ENCODE results near the gene THRSP.
A peak's percentile ranks its signal among the peaks of the same experiment; 100 is the strongest.

Gene THRSP

DNA sequence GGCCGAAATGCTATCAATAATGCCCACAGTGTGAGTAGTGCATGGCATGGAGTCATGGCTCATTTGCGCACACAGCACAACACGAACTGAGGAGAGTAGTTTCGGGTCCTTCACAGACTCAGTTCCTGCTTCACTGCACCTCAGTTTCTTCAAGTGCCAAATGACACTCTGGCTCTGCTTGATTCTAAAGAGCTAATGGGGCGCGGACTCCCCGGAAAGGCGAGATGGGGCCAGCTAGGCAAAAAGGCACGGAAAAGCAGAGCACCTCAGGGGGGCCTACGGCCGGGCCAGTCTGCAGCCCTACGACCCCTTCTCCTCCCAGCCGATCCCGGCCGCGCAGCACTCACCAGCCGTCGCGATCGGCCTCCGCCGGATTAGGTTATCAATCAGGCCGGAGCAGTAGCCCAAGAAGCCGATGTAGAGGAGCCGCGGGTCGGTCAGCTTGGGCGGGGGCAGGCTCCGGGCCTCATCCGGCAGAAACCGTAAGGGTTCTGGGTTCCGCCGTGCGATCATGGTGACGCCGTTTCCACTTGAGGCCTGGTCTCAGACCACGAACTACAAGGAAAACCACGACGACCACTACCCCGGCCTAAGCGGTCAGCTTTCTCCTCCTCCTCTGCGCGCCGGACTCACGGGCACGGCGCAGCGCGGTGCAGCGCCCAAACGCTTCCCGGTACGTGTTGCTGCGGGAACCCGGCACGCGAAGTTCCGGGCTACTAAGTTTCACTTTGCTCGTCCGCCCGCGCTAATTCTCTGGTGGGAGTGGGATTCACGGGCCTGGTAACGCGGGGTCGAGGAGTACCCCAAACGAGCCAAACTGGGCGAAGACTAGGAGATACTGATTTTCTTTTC lies 15.8 kb downstream of the THRSP start, which contains the start of gene NDUFC2:
Gene NDUFC2, minus strand, starts transcription at position 631 of the 852 bp plus-strand sequence. Its CDS starts 118 bp downstream, at position 513.
- H3K27ac ChIP-seq (ENCODE audit: insufficient read depth in 1 of 2, low read depth in 1 of 2, low read length in 2 of 2, poor library complexity in 1 of 2, severe bottlenecking in 2 of 2): peak within 1 kb of the TSS; percentile 70 to 88
- peak; percentile 70 to 78 (median 74) for DNase-seq
- WGBS (ENCODE audit: insufficient coverage): under 1% methylated on average over 52 of the region's 68 CpGs
- H3K36me3 ChIP-seq (ENCODE audit: control insufficient read depth in 4 of 4, insufficient read depth in 4 of 4, low read length in 3 of 4): peaks cover 0 to 10% (median 2%) of the 10 kb centered on the region in 4 experiments
- H3K4me3 ChIP-seq (ENCODE audit: control insufficient read depth in 1 of 7, extremely low read depth in 1 of 7, insufficient read depth in 4 of 7, low read depth in 2 of 7, low read length in 6 of 7): peak within 1 kb of the TSS; percentile 68 to 98 (median 93)
- no peaks in the 10 kb centered on the region for H3K27me3 ChIP-seq (replicated peaks in 2 of 5; ENCODE audit: control insufficient read depth in 4 of 5, insufficient read depth in 5 of 5, low read length in 4 of 5)
- no peaks in the 10 kb centered on the region for H3K9me3 ChIP-seq (ENCODE audit: control extremely low read depth in 1 of 5, control insufficient read depth in 4 of 5, insufficient read depth in 2 of 5, low read depth in 1 of 5, low read length in 4 of 5)
- ChIA-PET POLR2A (no interaction called here), CTCF (interaction anchor here (0.8 to 1.4 kb wide), 4 partner anchors 11 to 485 kb away, joined by 3 to 5 read pairs (median 4); no protein-coding TSS in a partner anchor)
- peaks cover 9 to 38% (median 30%) of the 10 kb centered on the region in 4 experiments for H3K4me1 ChIP-seq (ENCODE audit: control extremely low read depth in 1 of 4, control insufficient read depth in 4 of 4, insufficient read depth in 4 of 4, low read length in 3 of 4)

DNA sequence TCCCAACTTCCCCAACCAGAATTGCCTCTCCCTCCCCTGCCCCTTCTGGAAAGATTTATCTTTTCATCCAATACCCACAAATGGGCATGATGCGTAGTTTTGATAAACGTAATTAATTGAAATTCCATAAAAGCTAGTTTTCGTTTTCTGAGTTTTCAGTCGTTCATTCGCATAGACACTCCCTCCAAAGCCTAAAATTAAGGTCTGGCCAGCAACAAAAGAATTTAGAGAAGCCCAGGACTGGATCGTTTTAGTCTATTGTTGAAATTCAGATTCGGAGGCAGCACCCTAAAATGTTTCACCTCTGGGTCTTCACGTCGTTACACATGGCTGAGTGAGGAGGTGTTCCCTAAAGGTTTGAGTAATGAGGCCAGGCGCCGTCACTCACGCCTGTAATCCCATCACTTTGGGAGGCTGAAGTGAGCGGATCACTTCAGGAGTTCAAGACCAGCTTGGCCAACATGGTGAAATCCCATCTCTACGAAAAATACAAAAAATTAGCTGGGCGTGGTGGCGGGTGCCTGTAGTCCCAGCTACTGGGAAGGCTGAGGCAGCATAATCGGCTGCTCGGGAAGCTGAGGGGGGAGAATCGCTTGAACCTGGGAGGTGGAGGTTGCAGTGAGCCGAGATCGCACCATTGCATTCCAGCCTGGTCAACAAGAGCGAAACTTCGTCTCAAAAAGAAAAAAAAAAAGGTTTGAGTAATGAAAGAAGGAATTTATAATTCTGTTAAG lies 16.6 kb downstream of the THRSP start:
- Histone ChIP-seq H3K4me3 (ENCODE audit: control insufficient read depth in 1 of 7, extremely low read depth in 1 of 7, insufficient read depth in 4 of 7, low read depth in 2 of 7, low read length in 6 of 7) (peak overlapping the region; percentile 68 to 98 (median 93)), H3K9me3 (ENCODE audit: control extremely low read depth in 1 of 5, control insufficient read depth in 4 of 5, insufficient read depth in 2 of 5, low read depth in 1 of 5, low read length in 4 of 5) (no peaks in the 10 kb centered on the region), H3K27me3 (replicated peaks in 2 of 5; ENCODE audit: control insufficient read depth in 4 of 5, insufficient read depth in 5 of 5, low read length in 4 of 5) (no peaks in the 10 kb centered on the region), H3K36me3 (ENCODE audit: control insufficient read depth in 4 of 4, insufficient read depth in 4 of 4, low read length in 3 of 4) (peaks cover 0 to 6% (median 0%) of the 10 kb centered on the region in 4 experiments), H3K27ac (ENCODE audit: insufficient read depth in 1 of 2, low read depth in 1 of 2, low read length in 2 of 2, poor library complexity in 1 of 2, severe bottlenecking in 2 of 2) (peak overlapping the region; percentile 70 to 88), H3K4me1 (ENCODE audit: control extremely low read depth in 1 of 4, control insufficient read depth in 4 of 4, insufficient read depth in 4 of 4, low read length in 3 of 4) (peaks cover 9 to 38% (median 30%) of the 10 kb centered on the region in 4 experiments)
- WGBS (ENCODE audit: insufficient coverage): 81% methylated on average over 14 of the region's 23 CpGs
- ChIA-PET CTCF (interaction anchor here (0.7 to 1.2 kb wide), 3 partner anchors 12 to 484 kb away, joined by 3 to 4 read pairs (median 3); no protein-coding TSS in a partner anchor), POLR2A (interaction anchor here (0.7 kb wide), 2 partner anchors 169 to 237 kb away, joined by 3 to 4 read pairs; no protein-coding TSS in a partner anchor)
- DNase-seq: peak in 1 of 3 donors; percentile 37

DNA sequence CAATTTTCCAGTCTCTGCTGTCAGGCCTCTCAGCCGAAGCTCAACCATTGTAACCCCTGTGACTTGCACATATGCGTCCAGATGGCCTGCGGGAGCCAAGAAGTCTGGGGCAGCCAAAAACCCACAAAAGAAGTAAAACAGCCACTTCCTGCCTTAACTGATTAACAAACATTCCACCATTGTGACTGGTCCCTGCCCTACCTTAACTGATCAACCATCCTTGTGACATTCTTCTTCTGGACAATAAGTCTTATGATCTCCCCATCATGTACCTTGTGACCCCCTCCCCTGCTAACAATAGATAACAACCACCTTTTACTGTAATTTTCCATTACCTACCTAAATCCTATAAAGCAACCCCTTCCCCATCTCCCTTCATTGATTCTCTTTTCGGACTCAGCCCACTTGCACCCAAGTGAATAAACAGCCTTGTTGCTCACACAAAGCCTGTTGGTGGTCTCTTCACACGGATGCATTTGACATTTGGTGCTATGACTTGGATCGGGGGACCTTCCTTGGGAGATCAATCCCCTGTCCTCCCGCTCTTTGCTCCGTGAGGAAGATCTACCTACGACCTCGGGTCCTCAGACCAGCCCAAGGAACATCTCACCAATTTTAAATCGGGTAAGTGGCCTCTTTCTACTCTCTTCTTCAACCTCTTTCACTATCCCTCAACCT lies 17.3 kb downstream of the THRSP start:
- ChIA-PET CTCF (interaction anchor here (0.7 kb wide), 1 partner anchor 68 kb away, joined by 3 read pairs; no protein-coding TSS in a partner anchor), POLR2A (interaction anchor here (0.7 kb wide), 2 partner anchors 168 to 236 kb away, joined by 3 to 4 read pairs; no protein-coding TSS in a partner anchor)
- Histone ChIP-seq H3K4me3 (ENCODE audit: control insufficient read depth in 1 of 7, extremely low read depth in 1 of 7, insufficient read depth in 4 of 7, low read depth in 2 of 7, low read length in 6 of 7) (peak overlapping the region in 4 of 7 experiments; percentile 2 to 97 (median 28)), H3K27me3 (replicated peaks in 2 of 5; ENCODE audit: control insufficient read depth in 4 of 5, insufficient read depth in 5 of 5, low read length in 4 of 5) (no peaks in the 10 kb centered on the region), H3K9me3 (ENCODE audit: control extremely low read depth in 1 of 5, control insufficient read depth in 4 of 5, insufficient read depth in 2 of 5, low read depth in 1 of 5, low read length in 4 of 5) (no peaks in the 10 kb centered on the region), H3K27ac (ENCODE audit: insufficient read depth in 1 of 2, low read depth in 1 of 2, low read length in 2 of 2, poor library complexity in 1 of 2, severe bottlenecking in 2 of 2) (peak overlapping the region in 1 of 2 experiments; percentile 88), H3K4me1 (ENCODE audit: control extremely low read depth in 1 of 4, control insufficient read depth in 4 of 4, insufficient read depth in 4 of 4, low read length in 3 of 4) (peaks cover 9 to 38% (median 30%) of the 10 kb centered on the region in 4 experiments), H3K36me3 (ENCODE audit: control insufficient read depth in 4 of 4, insufficient read depth in 4 of 4, low read length in 3 of 4) (peaks cover 0 to 6% (median 0%) of the 10 kb centered on the region in 4 experiments)
- DNase-seq: peak; percentile 38 to 94 (median 87)
- 67% methylated on average over 11 of the region's 11 CpGs for WGBS (ENCODE audit: insufficient coverage)

DNA sequence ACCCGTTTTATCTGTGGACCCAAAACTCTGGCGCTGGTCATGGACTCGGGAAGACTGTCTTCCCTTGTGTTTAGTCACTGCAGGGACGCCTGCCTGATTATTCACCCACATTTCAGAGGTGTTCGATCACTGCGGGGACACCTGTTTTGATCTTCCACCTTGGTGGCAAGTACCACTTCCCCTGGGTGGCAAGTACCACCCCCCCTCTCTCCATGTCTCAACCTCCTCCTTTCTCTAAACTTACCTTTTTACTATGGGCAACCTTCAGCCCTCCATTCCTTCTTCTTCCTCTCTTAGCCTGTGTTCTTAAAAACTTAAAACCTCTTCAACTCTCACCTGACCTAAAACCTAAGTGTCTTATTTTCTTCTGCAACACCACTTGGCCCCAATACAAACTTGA lies 17.9 kb downstream of the THRSP start:
- no peak for DNase-seq
- CTCF ChIA-PET: no interaction called here
- Histone ChIP-seq H3K36me3 (ENCODE audit: control insufficient read depth in 4 of 4, insufficient read depth in 4 of 4, low read length in 3 of 4) (peaks cover 0 to 3% (median 0%) of the 10 kb centered on the region in 4 experiments), H3K27ac (ENCODE audit: insufficient read depth in 1 of 2, low read depth in 1 of 2, low read length in 2 of 2, poor library complexity in 1 of 2, severe bottlenecking in 2 of 2) (peak overlapping the region in 1 of 2 experiments; percentile 40), H3K4me1 (ENCODE audit: control extremely low read depth in 1 of 4, control insufficient read depth in 4 of 4, insufficient read depth in 4 of 4, low read length in 3 of 4) (peaks cover 9 to 38% (median 30%) of the 10 kb centered on the region in 4 experiments), H3K4me3 (ENCODE audit: control insufficient read depth in 1 of 7, extremely low read depth in 1 of 7, insufficient read depth in 4 of 7, low read depth in 2 of 7, low read length in 6 of 7) (no peak overlapping the region), H3K27me3 (replicated peaks in 2 of 5; ENCODE audit: control insufficient read depth in 4 of 5, insufficient read depth in 5 of 5, low read length in 4 of 5) (no peaks in the 10 kb centered on the region), H3K9me3 (ENCODE audit: control extremely low read depth in 1 of 5, control insufficient read depth in 4 of 5, insufficient read depth in 2 of 5, low read depth in 1 of 5, low read length in 4 of 5) (no peaks in the 10 kb centered on the region)
- 96% methylated on average over 6 of the region's 6 CpGs for WGBS (ENCODE audit: insufficient coverage)
- POLR2A ChIA-PET: no interaction called here

DNA sequence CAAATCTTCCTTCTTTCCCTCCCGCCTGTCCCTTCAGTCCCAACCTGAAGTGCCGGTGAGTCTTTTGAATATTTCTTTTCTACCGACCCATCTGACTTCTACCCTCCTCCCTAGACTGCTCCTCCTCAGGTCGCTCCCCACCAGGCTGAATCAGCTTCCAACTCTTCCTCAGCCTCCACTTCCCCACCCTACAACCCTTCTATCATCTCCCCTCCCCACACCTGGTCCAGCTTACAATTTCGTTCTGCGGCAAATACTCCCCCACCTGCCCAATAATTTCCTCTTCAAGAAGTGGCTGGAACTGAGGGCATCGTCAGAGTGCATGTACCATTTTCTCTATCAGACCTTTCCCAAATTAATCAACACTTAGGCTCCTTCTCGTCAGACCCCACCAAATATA lies 18.5 kb downstream of the THRSP start:
- ChIA-PET CTCF (no interaction called here), POLR2A (no interaction called here)
- DNase-seq: no peak
- WGBS (ENCODE audit: insufficient coverage): 94% methylated on average over 7 of the region's 8 CpGs
- Histone ChIP-seq H3K27ac (ENCODE audit: insufficient read depth in 1 of 2, low read depth in 1 of 2, low read length in 2 of 2, poor library complexity in 1 of 2, severe bottlenecking in 2 of 2) (peak overlapping the region in 1 of 2 experiments; percentile 40), H3K9me3 (ENCODE audit: control extremely low read depth in 1 of 5, control insufficient read depth in 4 of 5, insufficient read depth in 2 of 5, low read depth in 1 of 5, low read length in 4 of 5) (no peaks in the 10 kb centered on the region), H3K36me3 (ENCODE audit: control insufficient read depth in 4 of 4, insufficient read depth in 4 of 4, low read length in 3 of 4) (no peaks in the 10 kb centered on the region), H3K4me3 (ENCODE audit: control insufficient read depth in 1 of 7, extremely low read depth in 1 of 7, insufficient read depth in 4 of 7, low read depth in 2 of 7, low read length in 6 of 7) (no peak overlapping the region), H3K27me3 (replicated peaks in 2 of 5; ENCODE audit: control insufficient read depth in 4 of 5, insufficient read depth in 5 of 5, low read length in 4 of 5) (no peaks in the 10 kb centered on the region), H3K4me1 (ENCODE audit: control extremely low read depth in 1 of 4, control insufficient read depth in 4 of 4, insufficient read depth in 4 of 4, low read length in 3 of 4) (peaks cover 9 to 38% (median 28%) of the 10 kb centered on the region in 4 experiments)

DNA sequence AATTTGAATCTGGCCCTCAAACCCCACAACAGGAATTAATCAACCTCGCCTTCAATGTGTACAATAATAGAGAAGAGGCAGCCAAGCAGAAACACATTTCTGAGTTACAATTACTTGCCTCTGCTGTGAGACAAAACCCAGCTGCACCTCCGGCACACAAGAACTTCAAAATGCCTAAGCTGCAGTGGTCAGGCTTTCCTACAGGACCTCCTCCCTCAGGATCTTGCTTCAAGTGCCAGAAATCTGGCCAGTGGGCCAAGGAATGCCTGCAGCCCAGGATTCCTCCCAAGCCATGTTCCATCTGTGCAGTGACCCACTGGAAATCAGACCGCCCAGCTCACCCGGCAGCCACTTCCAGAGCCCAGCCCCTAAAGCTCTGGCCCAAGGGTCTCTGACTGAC lies 19.4 kb downstream of the THRSP start:
- ChIA-PET POLR2A (no interaction called here), CTCF (no interaction called here)
- Histone ChIP-seq H3K27me3 (replicated peaks in 2 of 5; ENCODE audit: control insufficient read depth in 4 of 5, insufficient read depth in 5 of 5, low read length in 4 of 5) (no peaks in the 10 kb centered on the region), H3K9me3 (ENCODE audit: control extremely low read depth in 1 of 5, control insufficient read depth in 4 of 5, insufficient read depth in 2 of 5, low read depth in 1 of 5, low read length in 4 of 5) (no peaks in the 10 kb centered on the region), H3K4me1 (ENCODE audit: control extremely low read depth in 1 of 4, control insufficient read depth in 4 of 4, insufficient read depth in 4 of 4, low read length in 3 of 4) (peaks cover 6 to 29% (median 21%) of the 10 kb centered on the region in 4 experiments), H3K27ac (ENCODE audit: insufficient read depth in 1 of 2, low read depth in 1 of 2, low read length in 2 of 2, poor library complexity in 1 of 2, severe bottlenecking in 2 of 2) (no peak overlapping the region), H3K4me3 (ENCODE audit: control insufficient read depth in 1 of 7, extremely low read depth in 1 of 7, insufficient read depth in 4 of 7, low read depth in 2 of 7, low read length in 6 of 7) (no peak overlapping the region), H3K36me3 (ENCODE audit: control insufficient read depth in 4 of 4, insufficient read depth in 4 of 4, low read length in 3 of 4) (no peaks in the 10 kb centered on the region)
- 93% methylated on average over 4 of the region's 4 CpGs for WGBS (ENCODE audit: insufficient coverage)
- no peak for DNase-seq

Data from common myeloid progenitor, CD34-positive (primary cell).